Stimulated activated naive CD4-positive, alpha-beta T cell treated with Interleukin-2 at 50 U/mL for 16 hours (primary cell): ENCODE data around the gene STXBP2.

Source experiments
- DNase-seq: peaks from one replicate; lab custom pipeline; 2025; lab: John Stamatoyannopoulos, UW

STXBP2 gene

DNA sequence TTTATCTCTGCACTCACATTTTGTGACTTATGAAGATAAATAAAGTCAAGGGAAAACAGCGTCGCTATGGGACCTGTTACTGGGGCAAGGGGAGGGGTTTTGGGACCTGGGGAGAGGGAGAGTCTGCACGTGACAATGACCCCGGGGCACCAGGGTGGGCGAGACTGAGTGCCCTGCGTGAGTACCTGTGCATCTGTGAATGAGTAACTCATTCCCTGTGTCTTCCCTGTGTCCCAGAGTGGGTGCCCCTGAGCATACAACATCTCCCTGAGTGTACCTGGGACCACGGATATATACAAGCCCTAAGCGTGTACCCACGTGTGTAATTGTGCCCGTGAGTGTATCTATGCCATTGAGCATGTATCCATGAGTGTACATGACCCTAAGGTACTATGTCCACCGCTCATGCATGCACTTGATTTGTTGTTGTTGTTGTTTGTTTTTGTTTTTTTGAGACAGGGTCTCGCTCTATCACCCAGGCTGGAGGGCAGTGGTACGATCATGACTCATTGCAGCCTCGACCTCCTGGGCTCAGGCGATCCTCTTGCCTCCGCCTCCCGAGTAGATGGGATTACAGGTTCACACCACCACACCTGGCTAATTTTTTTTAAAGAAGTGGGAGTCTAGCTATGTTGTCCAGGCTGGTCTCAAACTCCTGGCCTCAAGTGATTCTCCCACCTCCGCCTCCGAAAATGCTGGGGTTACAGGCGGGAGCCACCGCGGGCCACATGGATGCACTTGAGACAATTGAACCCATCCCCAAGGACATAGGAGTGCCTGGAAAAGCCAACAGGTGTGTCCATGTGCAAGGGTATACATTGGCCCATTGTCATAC, 43.1 kb downstream of the STXBP2 start:
- no peak for DNase-seq

DNA sequence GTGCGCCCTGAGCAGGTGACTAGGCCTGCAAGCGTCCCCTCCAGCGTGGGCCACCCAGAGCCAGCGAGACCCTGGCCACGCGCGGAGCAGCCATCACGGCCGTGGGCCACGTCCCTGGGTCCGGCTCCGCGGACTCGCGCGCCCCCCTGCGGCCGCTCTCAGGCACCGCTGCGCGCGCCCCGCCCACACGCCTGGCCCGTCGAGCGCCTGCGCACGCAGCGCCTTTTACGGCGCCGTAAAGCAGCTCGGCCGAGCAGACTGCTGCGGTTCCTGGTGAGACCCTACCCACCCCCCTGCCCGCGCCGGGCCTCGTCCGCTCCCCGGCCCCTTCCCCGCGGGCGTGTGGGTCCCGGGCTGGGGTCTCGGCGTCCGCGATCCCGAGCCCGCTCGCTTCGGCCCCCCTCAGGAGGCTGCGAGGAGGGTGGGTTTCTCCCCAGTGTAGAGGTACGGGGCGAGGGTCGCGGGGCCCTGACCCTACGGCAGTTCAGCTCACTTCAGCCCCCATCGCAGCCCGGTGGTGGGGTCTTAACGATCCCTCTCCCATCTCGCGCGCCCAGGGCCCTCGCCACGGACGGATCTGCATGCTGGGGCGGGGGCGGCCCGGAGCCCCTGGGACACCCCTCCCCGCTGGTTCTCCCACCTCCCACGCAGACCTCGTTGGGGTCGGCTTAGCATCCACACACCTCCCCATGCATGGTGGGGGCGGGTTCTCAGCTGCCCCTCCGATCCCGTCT, 43.9 kb downstream of the STXBP2 start, which contains the start of gene TRAPPC5:
Gene TRAPPC5, plus strand, starts transcription at position 228 of the 734 bp plus-strand sequence. CDS start 1,421 bp downstream, outside the sequence.
- peak; percentile 79 for DNase-seq

- DNase-seq, result peak; percentile 84
These were observed 44.6 kb downstream of the STXBP2 start for GRCh38 chr19:7681340-7682174.

- DNase-seq, result no peak
These were observed 45.4 kb downstream of the STXBP2 start for GRCh38 chr19:7682175-7682855.

GRCh38 chr19:7685546-7686445, 48.9 kb downstream of the STXBP2 start:
- DNase-seq, result no peak

- no peak for DNase-seq
These were observed 50.3 kb downstream of the STXBP2 start for GRCh38 chr19:7687177-7687576.

DNA sequence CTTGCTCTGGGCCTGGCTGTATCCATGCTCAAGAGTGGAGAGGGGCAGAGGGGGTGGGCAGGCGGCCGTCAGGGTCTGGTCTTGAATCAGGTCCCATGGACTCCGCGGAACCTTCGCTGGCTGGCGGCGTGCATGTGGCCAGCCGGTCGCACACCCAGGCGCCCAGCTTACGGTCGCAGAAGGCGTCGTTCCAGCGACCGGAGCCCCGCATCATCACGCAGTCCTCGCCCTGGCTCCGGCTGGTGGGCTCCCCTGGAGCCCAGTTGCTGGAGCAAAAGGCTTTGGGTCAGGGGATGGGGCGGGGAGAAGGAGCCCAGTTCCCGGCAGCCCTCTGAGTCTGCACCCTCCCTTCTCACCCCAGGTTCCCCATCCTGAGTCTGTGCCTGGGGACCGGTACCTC, 52.3 kb downstream of the STXBP2 start:
- DNase-seq, result no peak

DNA sequence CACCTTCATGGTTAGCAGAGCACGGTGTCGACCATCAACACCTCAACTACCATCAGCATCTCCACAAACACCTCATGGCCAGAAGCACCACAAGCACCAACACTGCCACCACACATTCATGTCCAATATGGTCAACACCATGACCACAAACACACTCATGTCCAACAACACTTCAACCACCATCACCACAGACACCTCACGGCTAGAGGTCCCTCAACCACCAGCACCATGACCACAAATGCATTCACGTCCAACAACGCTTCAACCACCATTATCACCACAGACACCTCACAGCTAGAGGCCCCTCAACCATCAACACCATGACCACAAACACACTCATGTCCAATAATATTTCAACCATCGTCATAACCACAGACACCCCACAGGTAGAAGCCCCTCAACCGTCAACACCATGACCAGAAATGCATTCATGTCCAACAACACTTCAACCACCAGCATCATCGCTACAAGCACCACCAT, 53.9 kb downstream of the STXBP2 start:
- DNase-seq, result no peak

DNA sequence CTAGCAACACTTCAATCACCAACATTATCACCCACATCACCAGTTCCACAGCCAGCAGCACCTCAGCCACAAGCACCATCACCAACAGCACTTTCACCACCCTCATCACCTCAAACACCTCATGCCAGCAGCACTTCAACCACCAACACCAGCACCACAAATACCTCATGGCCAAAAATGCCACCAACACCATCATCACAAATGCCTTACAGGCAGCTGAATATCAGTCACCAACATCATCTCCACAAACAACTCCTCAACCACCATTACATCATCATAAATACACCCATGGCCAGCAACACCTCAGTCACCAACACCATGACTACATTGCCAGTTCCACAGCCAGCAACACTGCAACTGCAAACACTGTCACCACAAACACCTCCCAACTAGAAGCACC, 54.6 kb downstream of the STXBP2 start:
- no peak for DNase-seq

DNA sequence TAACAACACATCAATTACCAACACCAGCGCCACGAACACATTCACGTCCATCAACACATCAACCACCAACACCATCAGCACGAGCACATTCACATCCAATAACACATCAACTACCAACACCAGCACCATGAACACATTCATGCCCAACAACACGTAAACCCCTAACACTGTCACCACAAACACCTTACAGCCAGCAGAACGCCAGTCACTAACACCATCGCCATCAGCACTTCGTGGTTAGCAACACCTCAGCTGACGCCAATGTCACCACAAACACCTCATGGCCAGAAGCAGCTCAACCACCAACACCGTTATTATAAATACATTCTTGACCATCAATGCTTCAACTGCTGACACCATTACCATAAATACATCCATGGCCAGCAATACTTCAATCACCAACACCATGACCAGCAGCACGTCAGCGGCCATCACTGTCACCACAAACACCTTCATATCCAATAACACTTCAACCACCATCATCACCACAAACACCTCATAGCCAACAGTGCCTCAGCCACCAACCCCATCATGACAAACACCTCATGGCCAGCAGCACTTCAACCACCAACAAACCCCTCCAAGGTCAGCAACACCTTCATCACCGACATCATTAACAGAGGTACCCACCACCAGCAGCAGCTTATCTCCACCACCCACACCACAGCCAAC, 55.6 kb downstream of the STXBP2 start:
- peak; percentile 15 for DNase-seq

DNA sequence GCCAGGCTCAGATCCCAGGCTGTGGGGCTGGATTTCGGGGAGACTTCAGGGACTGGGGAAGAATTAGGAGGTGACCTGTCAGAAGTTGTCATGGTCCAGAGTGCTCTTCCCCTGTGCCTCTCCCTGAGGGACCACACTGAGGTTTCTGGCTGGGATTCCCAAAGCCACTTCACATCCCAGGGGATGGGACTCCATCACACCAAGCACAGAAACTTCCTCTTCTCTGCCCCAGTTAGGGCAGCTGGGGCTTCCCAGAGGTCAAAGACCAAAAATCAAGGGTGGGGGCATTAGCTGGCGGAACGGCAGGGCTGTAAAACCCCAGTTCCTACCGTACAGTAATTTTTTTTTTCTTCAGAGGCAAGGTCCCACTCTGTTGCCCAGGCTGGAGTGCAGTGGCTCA, 57.6 kb downstream of the STXBP2 start:
- DNase-seq, result no peak
